Breast epithelium (tissue), 4 donors: ENCODE results near the gene P2RY14. TPM values are rescaled to one million over a fixed set of nuclear protein-coding genes. Genes with fewer than 3 reads are reported as not detected.

Experiments used
- DNase-seq, 2 donors: peaks; one replicate each; pipeline ENCODE4 v3.0.0-alpha.2; 2019; ENCODE audit warnings: low spot score in 2 of 2
- H3K27ac ChIP-seq, 2 donors: fragments of 200-600 bp; sonication (generic) in 1 of 2; one replicate each; pipeline ENCODE4 v1.5.1; 2016 to 2019; ENCODE audit warnings: mild to moderate bottlenecking in 1 of 2
- H3K27me3 ChIP-seq, 2 donors: fragments of 200-600 bp; sonication (generic) in 1 of 2; one replicate each; pipeline versions ENCODE4 v1.5.1 to v1.6.0; 2017 to 2019; ENCODE audit warnings: control low read depth in 1 of 2, mild to moderate bottlenecking in 1 of 2
- H3K36me3 ChIP-seq: fragments of 200-600 bp; one replicate; pipeline ENCODE4 v1.5.1; 2019
- H3K4me1 ChIP-seq, 2 donors: fragments of 200-600 bp; sonication (generic); one replicate each; pipeline ENCODE4 v1.5.1; 2016 to 2019; ENCODE audit warnings: control low read depth in 1 of 2
- H3K4me3 ChIP-seq, 3 donors: fragments of 200-600 bp; sonication (generic); 1 replicate in 2 of 3; 2 replicates in 1 of 3; pipeline ENCODE4 v1.5.1; 2016 to 2019; ENCODE audit warnings: mild to moderate bottlenecking in 3 of 3, moderate library complexity in 2 of 3
- H3K9me3 ChIP-seq, 2 donors: fragments of 200-600 bp; sonication (generic) in 1 of 2; one replicate each; pipeline ENCODE4 v1.5.1; 2016 to 2019; ENCODE audit warnings: control low read depth in 1 of 2
- CTCF ChIP-seq, 3 donors: fragments of 450-650 bp; IDR thresholded peaks; one replicate each; pipeline ENCODE4 v1.5.1; 2016 to 2017; ENCODE audit warnings: antibody characterized with exemption in 3 of 3, mild to moderate bottlenecking in 3 of 3, moderate library complexity in 3 of 3
- POLR2A ChIP-seq: fragments of 450-650 bp; IDR thresholded peaks from one replicate; pipeline ENCODE4 v1.6.1; 2016; ENCODE audit warnings: antibody characterized with exemption, mild to moderate bottlenecking, moderate library complexity
- POLR2AphosphoS5 ChIP-seq, 3 donors: sonication (generic); formaldehyde crosslinking; IDR thresholded peaks; one replicate each; pipeline ENCODE4 v1.6.1; 2017; ENCODE audit warnings: antibody characterized with exemption in 3 of 3
- intact Hi-C: fragments of 100-400 bp; cut with DNase I; formaldehyde crosslinking; loops from one replicate; pipeline ENCODE4 v1.15.1; 2023; ENCODE audit warnings: low total_unique reads
- total RNA-seq, 3 donors: library from RNA; depleted of rRNA; stranded (reverse); fragments of >200 nt; gene quantifications; one replicate each; pipeline ENCODE4 v1.1.0, GENCODE V29; 2016

P2RY14 gene
- total RNA-seq, 3 donors from 2014 or later: 1.9 to 8.5 (median 3.3) TPM

DNA sequence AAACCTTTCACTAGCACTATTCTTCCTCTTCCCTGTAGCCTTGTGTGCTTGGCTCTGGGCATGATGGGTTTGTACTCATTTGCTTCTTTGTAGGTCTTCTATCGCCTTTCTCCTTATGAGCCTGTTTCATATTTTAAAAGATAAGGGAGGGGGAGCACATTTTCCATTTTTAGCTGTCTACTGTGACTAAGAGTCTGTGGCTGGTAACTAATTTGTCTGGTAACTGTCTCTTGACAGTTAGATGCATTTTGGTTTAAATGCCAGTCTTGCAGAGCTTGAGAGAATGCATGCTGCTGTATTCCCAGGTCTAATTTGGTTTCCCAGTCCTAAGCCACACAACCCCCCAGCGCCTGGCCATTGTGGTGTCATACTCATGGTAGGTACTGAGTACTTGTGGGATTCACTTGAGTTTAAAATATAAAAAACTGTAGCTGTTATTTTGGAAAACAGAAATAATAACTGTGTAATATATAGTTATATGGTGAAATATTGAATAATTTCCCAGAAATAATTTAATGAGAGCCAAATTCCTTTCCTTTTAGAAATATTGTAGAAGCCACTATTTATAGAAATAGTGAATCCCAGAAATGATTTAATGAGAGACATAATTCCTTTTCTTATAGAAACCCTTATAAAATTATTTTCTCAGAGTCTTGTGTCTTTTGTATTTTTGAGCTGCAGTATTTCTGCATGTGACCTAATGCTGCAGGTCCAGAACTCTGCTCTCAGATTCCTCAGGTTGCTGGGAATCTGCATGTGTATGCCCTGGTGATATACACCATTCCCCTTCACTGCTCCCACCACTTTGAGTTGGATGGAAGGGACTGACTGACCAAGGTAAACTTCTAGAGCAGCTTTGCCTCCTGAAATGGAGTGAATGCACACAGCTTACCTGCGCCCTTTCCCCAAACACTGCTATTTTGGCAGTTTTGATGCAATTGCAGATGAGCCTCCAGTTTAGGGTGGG is 61.4 kb downstream of the P2RY14 start:
- Histone ChIP-seq H3K36me3 (no peaks in the 10 kb centered on the region), H3K27me3 (no peaks in the 10 kb centered on the region), H3K4me1 (no peaks in the 10 kb centered on the region), H3K4me3 (no peak overlapping the region), H3K9me3 (no peaks in the 10 kb centered on the region), H3K27ac (no peak overlapping the region)
- no peak for DNase-seq
- TF ChIP-seq POLR2AphosphoS5 (IDR thresholded peaks at IDR 0.05) (no peak), POLR2A (no peak), CTCF (IDR thresholded peaks at IDR 0.05) (no peak)
- intact Hi-C loops: no loop called here

GRCh38 chr3:151214459-151214858 is 63.9 kb downstream of the P2RY14 start:
- intact Hi-C loops: no loop called here
- DNase-seq: no peak
- H3K36me3 ChIP-seq: no peaks in the 10 kb centered on the region
- no peaks in the 10 kb centered on the region for H3K27me3 ChIP-seq
- no peaks in the 10 kb centered on the region for H3K4me1 ChIP-seq
- no peak overlapping the region for H3K4me3 ChIP-seq
- H3K27ac ChIP-seq: no peak overlapping the region
- TF ChIP-seq POLR2A: no peak
- TF ChIP-seq CTCF (IDR thresholded peaks at IDR 0.05): no peak
- no peaks in the 10 kb centered on the region for H3K9me3 ChIP-seq

DNA sequence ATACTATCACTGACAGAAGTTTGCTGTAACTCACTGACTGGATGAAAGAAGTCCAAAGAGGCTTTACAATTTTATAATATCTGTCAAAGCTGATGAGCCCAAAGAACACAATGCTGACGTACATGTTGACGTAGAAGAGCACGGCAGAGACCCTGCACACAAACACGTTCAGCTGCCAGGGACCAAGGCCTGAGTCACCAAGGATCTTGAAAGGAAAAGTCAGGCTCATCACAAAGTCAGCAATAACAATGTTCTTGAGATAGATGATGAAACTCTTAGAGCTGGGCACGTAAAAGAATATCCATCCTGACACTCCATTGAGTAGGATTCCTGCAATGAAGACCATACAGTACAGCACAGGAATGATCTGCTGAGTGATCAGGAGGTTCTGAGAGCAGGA is 64.5 kb downstream of the P2RY14 start:
- no peaks in the 10 kb centered on the region for H3K4me1 ChIP-seq
- intact Hi-C loops: no loop called here
- H3K27me3 ChIP-seq: no peaks in the 10 kb centered on the region
- no peak overlapping the region for H3K27ac ChIP-seq
- TF ChIP-seq POLR2AphosphoS5 (IDR thresholded peaks at IDR 0.05) (no peak), CTCF (IDR thresholded peaks at IDR 0.05) (no peak), POLR2A (no peak)
- no peaks in the 10 kb centered on the region for H3K9me3 ChIP-seq
- no peak overlapping the region for H3K4me3 ChIP-seq
- no peaks in the 10 kb centered on the region for H3K36me3 ChIP-seq
- DNase-seq: no peak

DNA sequence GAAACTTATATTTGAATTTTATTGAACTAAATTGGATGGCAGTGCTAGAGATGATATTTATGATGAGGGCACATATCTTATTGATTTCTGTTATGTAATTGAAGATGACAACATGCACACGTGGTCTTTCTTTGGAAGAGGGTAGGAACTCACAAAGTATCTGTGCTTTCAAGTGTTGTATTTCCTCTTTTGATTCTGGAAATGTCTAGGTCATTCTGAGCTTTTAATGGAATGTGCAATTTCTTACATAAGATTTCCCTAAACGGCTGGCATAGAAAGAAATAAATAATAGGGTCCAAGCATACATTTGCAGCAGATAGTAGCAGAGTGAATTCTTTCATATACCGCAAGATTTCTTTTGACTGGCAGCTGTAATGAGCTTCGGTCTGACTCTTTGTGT is 65.2 kb downstream of the P2RY14 start:
- TF ChIP-seq CTCF (IDR thresholded peaks at IDR 0.05): no peak
- no peaks in the 10 kb centered on the region for H3K27me3 ChIP-seq
- H3K4me1 ChIP-seq: no peaks in the 10 kb centered on the region
- no peak overlapping the region for H3K4me3 ChIP-seq
- intact Hi-C loops: no loop called here
- no peaks in the 10 kb centered on the region for H3K36me3 ChIP-seq
- no peak for DNase-seq
- H3K27ac ChIP-seq: no peak overlapping the region
- no peaks in the 10 kb centered on the region for H3K9me3 ChIP-seq

DNA sequence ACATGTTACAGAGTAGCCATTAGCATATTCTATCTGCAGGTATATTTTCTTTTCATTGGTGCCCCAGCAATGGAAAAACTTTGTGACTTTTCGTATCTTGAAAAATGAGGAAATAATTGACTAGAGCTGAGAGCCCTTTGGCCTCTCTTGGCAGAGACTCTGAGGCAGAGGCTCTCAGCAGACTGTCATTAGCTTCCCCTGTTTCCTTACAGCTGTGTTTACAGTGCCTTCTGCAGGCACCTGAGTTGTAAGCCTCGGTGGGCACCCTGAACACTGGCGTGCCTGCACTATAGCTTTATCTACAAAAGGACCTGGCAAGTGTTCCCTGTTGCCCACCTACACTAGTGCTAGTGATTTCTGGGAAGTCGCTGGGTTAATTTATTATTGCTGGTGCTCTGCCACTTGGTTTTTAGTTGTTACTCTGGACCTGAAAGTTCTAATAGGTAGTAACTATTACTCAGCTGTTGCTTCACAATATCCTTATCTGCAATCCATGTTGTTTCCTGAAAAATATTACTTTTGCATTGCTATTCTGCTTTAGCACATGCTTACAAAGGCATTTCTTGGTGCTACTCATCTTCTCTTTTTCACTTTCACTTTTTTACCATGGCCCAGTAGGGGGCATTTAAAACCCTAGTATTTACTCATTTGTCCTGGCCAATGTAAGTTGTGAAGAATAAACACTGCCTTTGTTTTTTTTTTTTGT is 67.5 kb downstream of the P2RY14 start:
- H3K27me3 ChIP-seq: no peaks in the 10 kb centered on the region
- no peaks in the 10 kb centered on the region for H3K4me1 ChIP-seq
- no peak overlapping the region for H3K4me3 ChIP-seq
- no peak for TF ChIP-seq CTCF (IDR thresholded peaks at IDR 0.05)
- TF ChIP-seq POLR2AphosphoS5 (IDR thresholded peaks at IDR 0.05): no peak
- TF ChIP-seq POLR2A: no peak
- DNase-seq: no peak
- no peaks in the 10 kb centered on the region for H3K9me3 ChIP-seq
- no peak overlapping the region for H3K27ac ChIP-seq
- no peaks in the 10 kb centered on the region for H3K36me3 ChIP-seq
- intact Hi-C loops: no loop called here
